VCaP (cell line): ENCODE results near the gene TMEM259.

ENCODE experiments used
- H3K27ac ChIP-seq: fragments of 450-650 bp; 2 replicates; pipeline ENCODE4 v1.5.1; 2017
- TF ChIP-seq, protein P1 (sequence below): fragments of 450-650 bp; conservative IDR thresholded peaks from 2 replicates; pipeline ENCODE4 v1.5.1; 2017; ENCODE audit warnings: mild to moderate bottlenecking, moderate library complexity

Gene TMEM259

DNA sequence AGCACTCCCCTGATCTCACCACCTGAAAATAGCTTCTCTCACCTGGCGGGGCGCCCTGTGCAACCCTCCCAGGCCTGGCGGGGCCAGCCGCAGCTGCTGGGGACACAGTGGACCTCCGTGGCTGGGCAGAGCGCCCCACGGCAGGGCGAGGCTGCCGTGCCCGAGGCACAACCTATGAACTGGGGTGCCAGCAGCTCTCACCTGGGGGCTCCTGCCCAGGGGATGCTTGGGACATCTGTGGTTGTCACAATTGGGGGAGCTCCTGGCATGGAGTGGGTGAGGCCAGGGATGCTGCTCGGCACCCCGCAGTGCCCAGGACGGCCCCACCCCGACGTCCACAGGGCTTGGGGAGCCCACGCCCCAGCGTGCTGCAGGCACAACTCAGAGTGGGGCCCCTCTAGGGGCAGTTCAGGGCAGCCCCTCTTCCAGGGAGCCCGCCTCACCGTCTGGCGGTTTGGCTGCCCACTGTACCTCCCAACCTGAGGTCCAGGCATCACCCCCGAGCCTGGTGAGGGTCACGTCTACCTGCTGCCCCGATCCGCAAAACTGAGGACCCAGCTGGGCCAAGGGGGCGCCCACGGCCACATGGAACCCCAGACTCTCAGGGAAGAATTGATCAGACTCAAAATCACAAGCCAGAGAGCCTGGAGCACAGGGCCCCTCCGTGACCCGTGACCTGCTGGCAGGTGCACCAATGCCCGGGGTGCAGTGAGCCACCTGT is 5.7 kb downstream of the TMEM259 start:
- TF ChIP-seq, protein P1, sequence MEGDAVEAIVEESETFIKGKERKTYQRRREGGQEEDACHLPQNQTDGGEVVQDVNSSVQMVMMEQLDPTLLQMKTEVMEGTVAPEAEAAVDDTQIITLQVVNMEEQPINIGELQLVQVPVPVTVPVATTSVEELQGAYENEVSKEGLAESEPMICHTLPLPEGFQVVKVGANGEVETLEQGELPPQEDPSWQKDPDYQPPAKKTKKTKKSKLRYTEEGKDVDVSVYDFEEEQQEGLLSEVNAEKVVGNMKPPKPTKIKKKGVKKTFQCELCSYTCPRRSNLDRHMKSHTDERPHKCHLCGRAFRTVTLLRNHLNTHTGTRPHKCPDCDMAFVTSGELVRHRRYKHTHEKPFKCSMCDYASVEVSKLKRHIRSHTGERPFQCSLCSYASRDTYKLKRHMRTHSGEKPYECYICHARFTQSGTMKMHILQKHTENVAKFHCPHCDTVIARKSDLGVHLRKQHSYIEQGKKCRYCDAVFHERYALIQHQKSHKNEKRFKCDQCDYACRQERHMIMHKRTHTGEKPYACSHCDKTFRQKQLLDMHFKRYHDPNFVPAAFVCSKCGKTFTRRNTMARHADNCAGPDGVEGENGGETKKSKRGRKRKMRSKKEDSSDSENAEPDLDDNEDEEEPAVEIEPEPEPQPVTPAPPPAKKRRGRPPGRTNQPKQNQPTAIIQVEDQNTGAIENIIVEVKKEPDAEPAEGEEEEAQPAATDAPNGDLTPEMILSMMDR: no peak
- no peak overlapping the region for H3K27ac ChIP-seq

DNA sequence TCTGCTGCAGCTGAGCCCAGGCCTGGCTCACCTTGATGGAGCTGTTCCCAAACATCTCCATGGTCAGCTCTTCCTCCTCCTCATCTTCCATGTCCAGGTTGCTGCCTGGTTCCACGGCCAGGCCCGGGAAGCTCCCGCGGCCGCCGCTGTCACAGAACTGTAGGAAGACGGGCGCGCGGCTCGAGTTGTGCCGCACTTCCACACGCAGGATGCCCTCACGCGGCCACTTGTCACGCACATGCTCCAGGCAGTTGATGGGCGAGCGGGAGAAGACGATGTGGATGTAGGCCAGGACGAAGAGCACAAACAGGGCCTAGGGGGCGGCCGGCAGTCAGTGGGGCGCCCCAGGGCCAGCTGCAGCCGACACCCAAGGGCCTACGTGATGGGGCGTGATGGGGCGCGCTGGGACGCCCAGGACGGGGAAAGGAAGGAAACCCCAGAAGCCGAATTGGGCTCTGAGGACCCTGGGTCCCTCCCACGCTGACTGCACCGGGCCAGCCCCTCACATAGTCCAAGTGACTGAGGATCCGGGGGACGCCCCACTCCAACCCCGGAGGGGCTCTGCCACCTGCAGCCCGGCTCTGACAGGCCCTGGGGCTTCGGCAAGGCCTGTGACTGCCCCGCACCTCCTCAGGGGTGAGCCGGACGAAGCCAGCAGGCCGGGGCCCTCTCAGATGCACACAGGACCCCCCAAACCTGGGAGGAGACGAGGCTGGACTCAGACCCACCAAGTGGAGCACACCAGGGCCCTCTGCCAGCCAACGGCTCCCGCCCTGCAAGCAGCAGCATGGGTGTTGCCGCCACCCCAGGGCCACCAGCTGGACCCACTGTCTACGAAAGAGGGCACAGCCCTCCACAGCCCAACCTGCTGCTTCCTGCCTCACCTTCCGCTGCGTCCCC is 6.5 kb downstream of the TMEM259 start:
- TF ChIP-seq, protein P1: no peak
- no peak overlapping the region for H3K27ac ChIP-seq

- H3K27ac ChIP-seq: no peak overlapping the region
- TF ChIP-seq, protein P1: no peak
Observed at GRCh38 chr19:1013218-1013617, 7.7 kb downstream of the TMEM259 start.

GRCh38 chr19:1012334-1012733 is 8.6 kb downstream of the TMEM259 start:
- TF ChIP-seq, protein P1: no peak
- no peak overlapping the region for H3K27ac ChIP-seq

DNA sequence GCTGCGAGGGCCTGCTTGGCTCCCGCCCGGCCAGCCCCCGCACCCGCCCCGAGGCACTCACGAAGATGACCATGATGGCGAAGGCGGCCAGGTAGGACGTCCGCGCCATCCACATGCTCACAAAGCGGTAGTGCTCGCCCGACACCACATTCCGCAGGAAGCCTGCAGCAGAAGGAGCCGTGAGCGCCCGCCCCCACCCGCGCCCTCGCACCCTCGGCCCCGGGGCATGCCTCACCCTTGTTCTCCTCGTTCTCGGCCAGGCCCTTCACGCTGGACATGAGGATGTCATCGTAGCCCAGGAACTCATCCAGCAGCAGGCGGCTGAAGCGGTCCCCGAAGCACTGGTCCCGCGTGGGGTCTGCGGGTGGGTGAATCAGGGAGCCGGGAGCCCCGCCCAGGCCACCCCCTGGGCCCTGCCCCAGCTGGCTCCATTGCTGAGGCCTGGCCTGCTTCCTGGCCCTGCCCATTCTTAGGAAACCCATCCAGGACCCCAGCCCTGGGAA is 9.0 kb downstream of the TMEM259 start:
- TF ChIP-seq, protein P1: no peak
- no peak overlapping the region for H3K27ac ChIP-seq

GRCh38 chr19:1010586-1011510 is 10.1 kb downstream of the TMEM259 start:
- H3K27ac ChIP-seq: no peak overlapping the region
- TF ChIP-seq, protein P1: no peak
